Subcutaneous abdominal adipose tissue (tissue), 5 donors: ENCODE data around the gene NFASC.

ENCODE experiments used
- H3K27ac ChIP-seq: one replicate; pipeline ENCODE4 v1.7.0; 2013; ENCODE audit warnings: low read depth, mild to moderate bottlenecking, inconsistent platforms, low read length, moderate library complexity
- H3K27me3 ChIP-seq, 5 donors: one replicate each; pipeline ENCODE4 v1.7.0; 2013; ENCODE audit warnings: low read length in 5 of 5, inconsistent platforms in 1 of 5; ENCODE audit not compliant: control insufficient read depth in 5 of 5, insufficient read depth in 4 of 5
- H3K36me3 ChIP-seq, 5 donors: one replicate each; pipeline ENCODE4 v1.7.0; 2013; ENCODE audit warnings: low read length in 5 of 5; ENCODE audit not compliant: control insufficient read depth in 5 of 5, insufficient read depth in 5 of 5
- H3K4me1 ChIP-seq, 5 donors: one replicate each; pipeline ENCODE4 v1.7.0; 2013; ENCODE audit warnings: low read length in 5 of 5, mild to moderate bottlenecking in 3 of 5, moderate library complexity in 1 of 5; ENCODE audit not compliant: control insufficient read depth in 5 of 5, insufficient read depth in 5 of 5
- H3K4me3 ChIP-seq, 5 donors: one replicate each; pipeline ENCODE4 v1.7.0; 2013; ENCODE audit warnings: low read length in 5 of 5, low read depth in 1 of 5
- H3K9ac ChIP-seq, 5 donors: one replicate each; pipeline ENCODE4 v1.7.0; 2013; ENCODE audit warnings: low read length in 5 of 5, mild to moderate bottlenecking in 4 of 5, moderate library complexity in 3 of 5
- H3K9me3 ChIP-seq, 5 donors: one replicate each; pipeline ENCODE4 v1.7.0; 2013; ENCODE audit warnings: low read length in 5 of 5; ENCODE audit not compliant: control insufficient read depth in 5 of 5
- donor health status: healthy.
- donor health status: healthy.
- donor health status: healthy.
- donor health status: healthy.
- donor health status: healthy.

NFASC gene

DNA sequence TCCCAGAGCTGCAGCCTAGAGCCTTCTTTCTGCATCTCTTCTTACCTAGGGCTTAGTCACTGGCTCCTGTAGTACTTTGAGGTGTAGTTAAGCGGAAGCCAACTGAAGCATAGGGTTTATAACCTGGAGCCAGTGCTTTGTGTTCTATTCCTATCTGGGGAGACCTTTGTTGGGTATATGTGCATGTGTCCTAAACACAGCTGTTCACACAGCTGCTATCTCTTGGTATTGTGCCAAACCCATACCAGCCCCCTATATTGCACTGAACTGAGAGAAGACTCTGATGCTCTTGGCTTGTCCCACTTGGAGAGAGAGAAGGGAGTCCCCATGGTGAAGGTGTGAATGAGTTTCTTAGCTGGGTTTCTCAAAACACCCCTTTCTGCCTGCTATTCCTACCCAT lies 17.2 kb upstream of the NFASC start:
- Histone ChIP-seq H3K36me3 (no peaks in the 10 kb centered on the region), H3K9ac (no peak overlapping the region), H3K9me3 (no peaks in the 10 kb centered on the region), H3K27ac (no peak overlapping the region), H3K27me3 (peaks cover 0 to 9% (median 5%) of the 10 kb centered on the region in 5 donors), H3K4me3 (no peak overlapping the region), H3K4me1 (no peaks in the 10 kb centered on the region)

DNA sequence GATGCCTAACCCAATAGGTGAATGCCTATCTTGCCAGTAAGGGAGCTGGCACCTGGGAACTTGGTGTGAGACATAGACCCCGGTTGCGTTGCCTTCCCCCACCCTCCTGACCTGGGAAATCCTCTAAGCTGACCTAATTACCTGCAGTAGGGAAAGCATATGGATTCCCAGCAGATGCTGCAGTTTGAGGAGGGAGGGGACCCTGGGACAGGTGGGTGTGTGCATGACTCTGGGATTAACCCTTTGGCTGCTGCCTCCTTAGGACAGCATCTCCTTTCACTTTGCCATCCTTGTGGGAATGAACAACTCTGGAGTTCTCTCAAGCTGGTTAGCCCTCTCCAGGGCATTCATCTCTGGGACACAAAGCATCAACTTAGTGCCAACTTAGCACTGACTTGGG lies 16.4 kb upstream of the NFASC start:
- Histone ChIP-seq H3K27ac (no peak overlapping the region), H3K9ac (no peak overlapping the region), H3K36me3 (no peaks in the 10 kb centered on the region), H3K4me1 (no peaks in the 10 kb centered on the region), H3K27me3 (peaks cover 0 to 14% (median 7%) of the 10 kb centered on the region in 5 donors), H3K9me3 (no peaks in the 10 kb centered on the region), H3K4me3 (no peak overlapping the region)

DNA sequence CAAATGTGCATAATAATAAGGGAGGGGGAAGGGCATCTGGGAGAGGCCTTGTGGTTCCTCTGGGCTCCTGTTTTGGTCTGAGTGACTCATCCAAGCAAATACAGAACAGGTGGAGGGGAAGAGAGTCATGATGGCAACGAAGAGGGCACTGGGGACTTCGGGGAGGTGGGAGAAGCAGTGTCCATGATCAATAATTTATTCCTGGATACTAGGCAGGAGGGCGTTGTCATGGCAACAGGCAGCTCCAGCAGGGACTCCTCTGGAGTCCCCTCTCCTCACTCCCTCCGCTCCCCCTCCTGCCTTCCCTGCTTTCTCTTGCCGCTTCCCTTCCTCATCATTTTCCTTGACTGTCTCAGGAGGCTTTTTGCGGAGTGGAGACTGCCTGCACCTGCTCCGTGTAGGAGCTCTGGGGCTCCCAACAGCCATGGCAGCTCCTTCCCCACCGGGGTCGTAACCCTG lies 12.3 kb upstream of the NFASC start:
- H3K9ac ChIP-seq = no peak overlapping the region
- no peak overlapping the region for H3K4me3 ChIP-seq
- H3K27ac ChIP-seq = no peak overlapping the region

DNA sequence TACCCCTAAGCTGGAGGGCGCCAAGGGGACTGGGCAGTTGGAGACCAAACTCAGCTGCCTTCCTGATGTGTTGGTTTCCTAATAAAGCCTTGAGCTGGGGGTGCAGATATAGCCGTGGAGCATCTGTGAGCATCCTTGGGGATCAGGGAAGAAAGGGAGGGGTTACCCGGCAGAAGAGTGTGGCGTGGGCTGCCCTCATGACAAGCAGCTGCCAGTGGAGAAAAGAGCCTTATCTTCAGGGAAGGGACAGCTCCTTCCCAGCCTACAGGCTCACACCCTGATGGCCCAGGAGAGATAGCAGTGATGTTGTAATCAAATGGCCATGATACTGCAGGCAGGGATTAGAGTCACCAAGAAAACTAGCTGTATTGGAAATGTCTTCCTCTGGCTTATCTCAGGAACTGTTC lies 10.8 kb upstream of the NFASC start:
- H3K9me3 ChIP-seq = no peaks in the 10 kb centered on the region
- H3K9ac ChIP-seq = no peak overlapping the region
- no peaks in the 10 kb centered on the region for H3K4me1 ChIP-seq
- H3K27me3 ChIP-seq = peaks cover 0 to 15% (median 7%) of the 10 kb centered on the region in 5 donors
- H3K36me3 ChIP-seq = no peaks in the 10 kb centered on the region
- H3K4me3 ChIP-seq = no peak overlapping the region
- no peak overlapping the region for H3K27ac ChIP-seq

More for the DNA sequence above, 12.3 kb upstream of the NFASC start:
- H3K36me3 ChIP-seq = no peaks in the 10 kb centered on the region
- peaks cover 0 to 15% (median 7%) of the 10 kb centered on the region in 5 donors for H3K27me3 ChIP-seq
- no peaks in the 10 kb centered on the region for H3K4me1 ChIP-seq
- no peaks in the 10 kb centered on the region for H3K9me3 ChIP-seq

DNA sequence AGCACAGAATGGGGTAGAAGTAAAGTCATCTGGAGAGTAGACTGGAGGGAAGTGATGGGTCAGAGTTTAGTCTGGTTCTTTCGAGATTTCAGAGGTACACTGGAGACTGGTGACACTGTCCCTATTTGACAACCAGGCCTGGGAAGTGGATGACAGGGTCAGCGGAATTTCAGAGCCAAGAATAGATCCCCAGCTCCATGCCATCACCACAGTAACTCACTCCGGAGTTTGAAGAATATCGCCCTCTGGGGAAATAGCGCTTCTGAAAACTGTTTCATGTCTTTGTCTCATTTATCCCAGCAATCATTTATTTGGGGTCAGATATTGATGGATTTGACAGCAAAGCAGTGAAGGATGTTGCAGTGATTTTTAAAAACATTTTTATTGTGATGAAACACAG lies 7.6 kb upstream of the NFASC start:
- Histone ChIP-seq H3K4me3 (no peak overlapping the region), H3K27me3 (peaks cover 0 to 6% (median 4%) of the 10 kb centered on the region in 5 donors), H3K36me3 (no peaks in the 10 kb centered on the region), H3K27ac (no peak overlapping the region), H3K4me1 (peaks cover 0 to 3% (median 0%) of the 10 kb centered on the region in 5 donors), H3K9ac (no peak overlapping the region), H3K9me3 (no peaks in the 10 kb centered on the region)

DNA sequence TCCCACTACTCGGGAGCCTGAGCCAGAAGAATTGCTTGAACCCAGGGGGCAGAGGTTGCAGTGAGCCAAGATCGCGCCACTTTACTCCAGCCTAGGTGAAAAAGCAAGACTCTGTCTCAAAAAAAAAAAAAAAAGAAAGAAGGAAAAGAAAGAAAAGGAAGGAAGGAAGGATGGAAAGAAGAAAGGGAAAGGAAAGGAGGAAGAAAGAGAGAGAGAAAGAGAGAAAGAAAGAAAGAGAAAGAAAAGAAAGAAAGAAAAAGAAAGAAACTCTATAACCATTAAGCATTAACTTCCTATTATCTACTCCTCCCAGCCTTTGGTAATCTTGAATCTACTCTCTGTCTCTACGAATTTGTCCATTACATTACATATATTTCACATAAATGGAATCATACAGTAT lies 6.9 kb upstream of the NFASC start:
- peaks cover 0 to 9% (median 0%) of the 10 kb centered on the region in 5 donors for H3K27me3 ChIP-seq
- peaks cover 0 to 7% (median 0%) of the 10 kb centered on the region in 5 donors for H3K4me1 ChIP-seq
- no peaks in the 10 kb centered on the region for H3K9me3 ChIP-seq
- no peak overlapping the region for H3K9ac ChIP-seq
- no peaks in the 10 kb centered on the region for H3K36me3 ChIP-seq
- H3K4me3 ChIP-seq = no peak overlapping the region
- H3K27ac ChIP-seq = no peak overlapping the region

DNA sequence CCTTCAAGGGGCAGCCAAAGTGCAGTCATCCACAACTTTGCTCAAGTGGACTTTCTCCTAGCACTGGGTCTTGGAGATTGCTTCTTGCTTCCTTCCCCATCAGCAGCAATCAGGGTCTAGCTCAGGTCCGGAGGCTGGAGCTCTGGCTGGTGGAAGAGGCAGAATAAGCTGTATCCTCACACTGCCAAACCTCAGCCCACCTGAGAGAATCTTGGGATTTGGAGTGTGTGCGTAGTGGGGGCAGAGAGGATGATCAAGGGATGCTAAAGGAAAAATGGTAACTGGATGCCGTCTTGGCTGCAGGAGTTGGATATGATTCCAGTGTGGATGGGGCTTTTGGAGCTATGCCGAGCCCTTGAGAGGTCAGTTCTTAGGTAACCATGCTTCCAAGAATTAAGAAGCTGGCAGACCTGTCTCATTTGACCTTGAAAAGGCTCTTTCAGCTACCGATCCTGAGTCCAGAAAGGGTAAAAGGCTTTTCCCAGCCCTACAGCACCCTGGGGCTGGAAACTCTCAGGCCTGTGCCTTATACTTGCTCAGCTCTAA lies 4.5 kb upstream of the NFASC start:
- H3K27me3 ChIP-seq = peaks cover 0 to 5% (median 0%) of the 10 kb centered on the region in 5 donors
- H3K27ac ChIP-seq = no peak overlapping the region
- H3K9ac ChIP-seq = no peak overlapping the region
- H3K36me3 ChIP-seq = no peaks in the 10 kb centered on the region
- peaks cover 0 to 9% (median 0%) of the 10 kb centered on the region in 5 donors for H3K4me1 ChIP-seq
- H3K9me3 ChIP-seq = no peaks in the 10 kb centered on the region
- H3K4me3 ChIP-seq = no peak overlapping the region

DNA sequence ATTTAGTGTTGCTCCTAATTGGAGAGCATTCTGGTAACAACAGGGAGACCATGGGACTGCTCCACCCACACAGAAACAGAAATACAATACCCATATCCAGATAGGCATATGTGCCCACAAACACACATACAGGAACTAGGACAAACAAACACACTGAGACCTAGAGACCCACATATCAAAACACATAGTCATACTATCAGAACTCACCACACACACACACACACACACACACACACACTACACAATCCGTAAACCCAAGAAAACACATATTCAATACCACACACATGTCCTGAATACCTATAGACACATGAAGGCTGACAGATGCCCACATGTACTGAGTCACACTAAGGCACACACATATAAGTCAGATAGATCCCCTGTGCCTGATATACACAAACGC lies 3.5 kb upstream of the NFASC start:
- Histone ChIP-seq H3K27me3 (peaks cover 0 to 5% (median 0%) of the 10 kb centered on the region in 5 donors), H3K9ac (no peak overlapping the region), H3K4me1 (peaks cover 0 to 9% (median 0%) of the 10 kb centered on the region in 5 donors), H3K9me3 (no peaks in the 10 kb centered on the region), H3K4me3 (no peak overlapping the region), H3K36me3 (no peaks in the 10 kb centered on the region), H3K27ac (no peak overlapping the region)

DNA sequence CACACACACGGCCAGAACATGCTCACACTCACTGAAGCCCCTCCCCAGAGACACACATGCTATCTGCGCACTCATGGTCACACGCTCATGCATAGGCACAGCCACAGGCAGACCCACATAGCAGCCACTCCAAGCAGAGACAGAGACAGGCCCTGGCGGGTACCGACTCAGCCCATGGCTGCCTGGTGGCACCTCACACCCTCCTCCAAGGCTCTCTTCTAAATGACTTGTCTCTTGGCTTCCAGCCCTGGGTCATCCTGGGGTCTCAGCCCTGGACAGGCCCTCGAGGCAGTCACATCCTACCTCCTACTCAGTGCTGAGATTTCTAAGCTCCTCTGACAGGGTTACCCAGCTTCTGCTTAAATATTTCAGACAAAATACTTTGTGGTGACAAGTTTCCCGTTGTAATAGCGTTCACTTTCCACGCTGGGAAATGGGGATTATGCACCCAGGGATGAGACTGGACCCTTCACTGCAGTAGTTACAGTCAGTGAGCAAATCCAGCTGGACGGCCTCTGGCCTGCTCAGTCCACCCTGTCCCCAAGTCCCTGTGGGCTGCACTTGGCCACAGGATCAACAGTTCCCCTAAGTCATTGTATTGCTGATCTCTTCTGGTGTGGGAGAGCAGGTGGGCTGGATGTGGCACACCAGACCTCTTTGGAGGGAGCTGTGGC lies 2.9 kb upstream of the NFASC start:
- Histone ChIP-seq H3K27ac (no peak overlapping the region), H3K27me3 (peaks cover 0 to 5% (median 0%) of the 10 kb centered on the region in 5 donors), H3K9ac (no peak overlapping the region), H3K36me3 (no peaks in the 10 kb centered on the region), H3K4me1 (peaks cover 0 to 9% (median 0%) of the 10 kb centered on the region in 5 donors), H3K4me3 (no peak overlapping the region), H3K9me3 (no peaks in the 10 kb centered on the region)

DNA sequence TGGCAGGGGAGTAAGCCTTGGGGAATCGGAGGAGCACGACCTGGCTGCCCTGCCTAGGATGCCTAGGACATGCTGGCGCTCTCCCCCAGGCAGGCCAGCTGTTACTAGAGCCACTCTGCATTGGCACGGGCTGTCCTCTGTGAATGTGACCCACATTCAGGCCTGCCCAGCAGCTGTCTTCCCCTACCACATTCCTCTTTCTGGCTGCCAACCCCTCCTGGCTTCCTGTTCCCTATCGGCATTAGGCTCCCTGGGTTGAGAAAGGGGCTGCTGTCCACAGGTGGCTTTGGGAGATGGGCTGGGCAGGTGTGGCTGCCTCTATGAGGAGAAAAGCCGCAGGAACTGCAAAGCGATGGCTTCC lies 2.3 kb upstream of the NFASC start:
- Histone ChIP-seq H3K4me1 (peaks cover 0 to 9% (median 0%) of the 10 kb centered on the region in 5 donors), H3K9me3 (no peaks in the 10 kb centered on the region), H3K9ac (no peak overlapping the region), H3K36me3 (no peaks in the 10 kb centered on the region), H3K27me3 (peaks cover 0 to 5% (median 0%) of the 10 kb centered on the region in 5 donors), H3K27ac (no peak overlapping the region), H3K4me3 (no peak overlapping the region)
